Renal cortical epithelial cell (primary cell): ENCODE results near the gene NAV2. TPM values are rescaled to one million over a fixed set of nuclear protein-coding genes. Genes with fewer than 3 reads are reported as not detected.

Experiments
- DNase-seq: peaks from one replicate; pipeline ENCODE4 v3.0.0-alpha.2; 2011; ENCODE audit warnings: low read depth
- total RNA-seq: library from RNA; depleted of rRNA; stranded (reverse); fragments of >200 nt; gene quantifications from 2 replicates; pipeline ENCODE4 v1.2.3, GENCODE V29; 2014

NAV2 gene
- total RNA-seq, 1 donor from 2014 or later, result 41.1 TPM

GRCh38 chr11:20021771-20022362 lies 309.2 kb downstream of the NAV2 start:
- no peak for DNase-seq

GRCh38 chr11:20022363-20023081 lies 309.9 kb downstream of the NAV2 start:
- peak; percentile 84 for DNase-seq

GRCh38 chr11:20023082-20023426 lies 310.4 kb downstream of the NAV2 start:
- DNase-seq, result no peak

- no peak for DNase-seq
These were observed 311.7 kb downstream of the NAV2 start for GRCh38 chr11:20024172-20024935.

GRCh38 chr11:20025332-20025840 lies 312.7 kb downstream of the NAV2 start:
- no peak for DNase-seq

- peak; percentile 78 for DNase-seq
These were observed 314.3 kb downstream of the NAV2 start for GRCh38 chr11:20026629-20027555.

- DNase-seq, result no peak
These were observed 314.9 kb downstream of the NAV2 start for GRCh38 chr11:20027556-20028013.

GRCh38 chr11:20029193-20029592 lies 316.6 kb downstream of the NAV2 start:
- no peak for DNase-seq

GRCh38 chr11:20030472-20030871 lies 317.8 kb downstream of the NAV2 start:
- DNase-seq, result no peak

GRCh38 chr11:20031155-20032001 lies 318.7 kb downstream of the NAV2 start:
- DNase-seq, result peak; percentile 100

GRCh38 chr11:20032127-20032526 lies 319.5 kb downstream of the NAV2 start:
- no peak for DNase-seq

GRCh38 chr11:20032577-20033260 lies 320.1 kb downstream of the NAV2 start:
- DNase-seq, result no peak

- no peak for DNase-seq
These were observed 321.2 kb downstream of the NAV2 start for GRCh38 chr11:20033806-20034205.

- DNase-seq, result no peak
These were observed 322.3 kb downstream of the NAV2 start for GRCh38 chr11:20034941-20035340.

- DNase-seq, result no peak
These were observed 322.7 kb downstream of the NAV2 start for GRCh38 chr11:20035375-20035700.

GRCh38 chr11:20035701-20036601 lies 323.3 kb downstream of the NAV2 start:
- peak; percentile 91 for DNase-seq

GRCh38 chr11:20036626-20037335 lies 324.1 kb downstream of the NAV2 start:
- no peak for DNase-seq

- DNase-seq, result no peak
These were observed 324.9 kb downstream of the NAV2 start for GRCh38 chr11:20037396-20038153.
